Astrocyte of the cerebellum (primary cell): ENCODE results near the gene DENND6B.
"Not testable (repeated sequence)": the region's sequence is repeated elsewhere in the genome, so short reads cannot be mapped to it uniquely, and the experiment has no call there.

Source experiments
- DNase-seq: peaks from one replicate; pipeline ENCODE4 v3.0.0-alpha.2; 2011; ENCODE audit warnings: low read depth
- H3K4me3 ChIP-seq: 2 replicates; pipeline ENCODE4 v1.5.1; 2011; ENCODE audit warnings: mild to moderate bottlenecking, low read depth, low read length, moderate library complexity
- CTCF ChIP-seq: IDR thresholded peaks from 2 replicates; pipeline ENCODE4 v1.5.1; 2012; ENCODE audit warnings: low read length, low read depth, moderate library complexity, mild to moderate bottlenecking; ENCODE audit errors: missing control alignments
- in situ Hi-C: cut with HindIII; loops from 2 replicates; pipeline ENCODE4 v1.10.0; 2017; ENCODE audit warnings: low sequenced_read_pairs

DENND6B gene

GRCh38 chr22:50326225-50326955, 422 bp downstream of the DENND6B start:
- in situ Hi-C loops = no loop called here
- no peak for TF ChIP-seq CTCF
- H3K4me3 ChIP-seq = peak overlapping the region; percentile 52

GRCh38 chr22:50325444-50326224, 1.2 kb downstream of the DENND6B start:
- peak overlapping the region; percentile 52 for H3K4me3 ChIP-seq
- TF ChIP-seq CTCF = no peak
- in situ Hi-C loops = no loop called here
- no peak for DNase-seq

More at GRCh38 chr22:50326225-50326955, 422 bp downstream of the DENND6B start:
- no peak for DNase-seq

GRCh38 chr22:50323900-50324299, 2.9 kb downstream of the DENND6B start:
- TF ChIP-seq CTCF = no peak

GRCh38 chr22:50322382-50323104, 4.3 kb downstream of the DENND6B start:
- in situ Hi-C loops, H3K4me3 ChIP-seq, DNase-seq: not testable (repeated sequence)

More at GRCh38 chr22:50323900-50324299, 2.9 kb downstream of the DENND6B start:
- no peak for DNase-seq
- H3K4me3 ChIP-seq = no peak overlapping the region
- in situ Hi-C loops = no loop called here

GRCh38 chr22:50320671-50321325, 6.0 kb downstream of the DENND6B start:
- in situ Hi-C loops = no loop called here
- no peak overlapping the region for H3K4me3 ChIP-seq
- no peak for TF ChIP-seq CTCF
- DNase-seq = no peak

GRCh38 chr22:50320116-50320515, 6.7 kb downstream of the DENND6B start:
- TF ChIP-seq CTCF = no peak
- no peak for DNase-seq
- H3K4me3 ChIP-seq = no peak overlapping the region
- in situ Hi-C loops = no loop called here
